H9 (cell line): ENCODE data around the gene KRT80. TPM values are rescaled to one million over a fixed set of nuclear protein-coding genes. Genes with fewer than 3 reads are reported as not detected.

Source experiments
- DNase-seq: peaks from one replicate; pipeline ENCODE4 v3.0.0-alpha.2; 2017
- H2AFZ ChIP-seq: one replicate; pipeline ENCODE4 v1.6.1; 2013; ENCODE audit warnings: mild to moderate bottlenecking, low read length, control low read depth, moderate library complexity
- H2AK5ac ChIP-seq: 2 replicates; pipeline ENCODE4 v1.6.1; 2013; ENCODE audit warnings: low read length, control low read depth, mixed read lengths; ENCODE audit not compliant: insufficient read length
- H2BK120ac ChIP-seq: one replicate; pipeline ENCODE4 v1.6.1; 2013; ENCODE audit warnings: low read depth, mild to moderate bottlenecking, low read length, control low read depth, inconsistent platforms; ENCODE audit not compliant: poor library complexity, severe bottlenecking
- H2BK12ac ChIP-seq: 2 replicates; pipeline ENCODE4 v1.6.1; 2013; ENCODE audit warnings: low read length, control low read depth, mixed read lengths, low read depth; ENCODE audit not compliant: insufficient read length
- H2BK15ac ChIP-seq: 2 replicates; pipeline ENCODE4 v1.6.1; 2013; ENCODE audit warnings: low read depth, low read length, control low read depth
- H2BK20ac ChIP-seq: one replicate; pipeline ENCODE4 v1.6.1; 2013; ENCODE audit warnings: low read depth, mild to moderate bottlenecking, low read length, control low read depth, inconsistent platforms; ENCODE audit not compliant: poor library complexity, severe bottlenecking
- H2BK5ac ChIP-seq: 2 replicates; pipeline ENCODE4 v1.6.1; 2013; ENCODE audit warnings: low read length, control low read depth, mixed read lengths; ENCODE audit not compliant: insufficient read length
- H3K14ac ChIP-seq: 2 replicates; pipeline ENCODE4 v1.6.1; 2013; ENCODE audit warnings: low read length, control low read depth; ENCODE audit not compliant: insufficient read depth
- H3K18ac ChIP-seq: 2 replicates; pipeline ENCODE4 v1.6.1; 2013; ENCODE audit warnings: low read depth, mild to moderate bottlenecking, mixed read lengths, low read length, control low read depth; ENCODE audit not compliant: insufficient read length
- H3K23ac ChIP-seq: 2 replicates; pipeline ENCODE4 v1.6.1; 2013; ENCODE audit warnings: low read length, control low read depth, mixed read lengths, low read depth; ENCODE audit not compliant: insufficient read length
- H3K23me2 ChIP-seq: 2 replicates; pipeline ENCODE4 v1.6.1; 2013; ENCODE audit warnings: low read depth, mild to moderate bottlenecking, mixed read lengths, low read length, control low read depth; ENCODE audit not compliant: insufficient read length, poor library complexity, severe bottlenecking
- H3K27ac ChIP-seq: 2 replicates; pipeline ENCODE4 v1.5.1; 2013; ENCODE audit warnings: low read length, control low read depth, mixed read lengths, low read depth; ENCODE audit not compliant: insufficient read length
- H3K27me3 ChIP-seq: 2 replicates; pipeline ENCODE4 v1.6.1; 2013; ENCODE audit warnings: low read length, control low read depth, inconsistent platforms; ENCODE audit not compliant: insufficient read depth
- H3K4ac ChIP-seq: 2 replicates; pipeline ENCODE4 v1.6.1; 2013; ENCODE audit warnings: low read depth, mild to moderate bottlenecking, control low read depth, inconsistent platforms, low read length, moderate library complexity
- H3K4me1 ChIP-seq: 2 replicates; pipeline ENCODE4 v1.6.1; 2013; ENCODE audit warnings: low read length, control low read depth, inconsistent platforms; ENCODE audit not compliant: insufficient read depth
- H3K4me2 ChIP-seq: 2 replicates; pipeline ENCODE4 v1.6.1; 2013; ENCODE audit warnings: low read length, control low read depth, mixed read lengths; ENCODE audit not compliant: insufficient read length, insufficient read depth
- H3K56ac ChIP-seq: 2 replicates; pipeline ENCODE4 v1.6.1; 2013; ENCODE audit warnings: low read depth, mild to moderate bottlenecking, mixed read lengths, low read length, control low read depth; ENCODE audit not compliant: insufficient read length
- H3K79me1 ChIP-seq: 2 replicates; pipeline ENCODE4 v1.6.1; 2013; ENCODE audit warnings: low read depth, mild to moderate bottlenecking, moderate library complexity, low read length, control low read depth, inconsistent platforms; ENCODE audit not compliant: insufficient read depth, poor library complexity, severe bottlenecking
- H3K79me2 ChIP-seq: 2 replicates; pipeline ENCODE4 v1.6.1; 2013; ENCODE audit warnings: low read length, control low read depth, inconsistent platforms; ENCODE audit not compliant: insufficient read depth
- H3K9ac ChIP-seq: 2 replicates; pipeline ENCODE4 v1.6.1; 2013; ENCODE audit warnings: low read length, control low read depth, mixed read lengths; ENCODE audit not compliant: insufficient read length; ENCODE audit errors: extremely low read depth
- H3K9me3 ChIP-seq: one replicate; pipeline ENCODE4 v1.6.1; 2013; ENCODE audit warnings: low read depth, low read length, inconsistent platforms; ENCODE audit not compliant: control insufficient read depth
- H3T11ph ChIP-seq: one replicate; pipeline ENCODE4 v1.6.1; 2013; ENCODE audit warnings: mild to moderate bottlenecking, low read length, control low read depth, inconsistent platforms
- H4K20me1 ChIP-seq: one replicate; pipeline ENCODE4 v1.6.1; 2013; ENCODE audit not compliant: control insufficient read depth, insufficient read length, insufficient read depth
- H4K5ac ChIP-seq: 2 replicates; pipeline ENCODE4 v1.6.1; 2013; ENCODE audit warnings: low read depth, mild to moderate bottlenecking, mixed read lengths, low read length, control low read depth; ENCODE audit not compliant: insufficient read length
- H4K8ac ChIP-seq: replicated peaks from 2 replicates; pipeline ENCODE4 v1.6.1; 2013; ENCODE audit warnings: low read length, control low read depth, mixed read lengths, low read depth; ENCODE audit not compliant: insufficient read length
- H4K91ac ChIP-seq: 2 replicates; pipeline ENCODE4 v1.6.1; 2013; ENCODE audit warnings: low read depth, mild to moderate bottlenecking, moderate library complexity, mixed read lengths, low read length, control low read depth; ENCODE audit not compliant: insufficient read length
- H3K27ac Mint-ChIP-seq, 3 experiments: 2 replicates in 2 of 3; 3 replicates in 1 of 3; pipeline ENCODE4 v1.8.0; 2020 to 2021; ENCODE audit warnings: mixed read lengths in 3 of 3, mild to moderate bottlenecking in 1 of 3, moderate library complexity in 1 of 3
- H3K27me3 Mint-ChIP-seq: 2 replicates; pipeline ENCODE4 v1.8.0; 2021; ENCODE audit warnings: low read depth, mild to moderate bottlenecking, moderate library complexity, mixed read lengths
- H3K36me3 Mint-ChIP-seq, 3 experiments: 2 replicates in 2 of 3; 3 replicates in 1 of 3; pipeline ENCODE4 v1.8.0; 2020 to 2021; ENCODE audit warnings: low read depth in 3 of 3, mixed read lengths in 3 of 3; ENCODE audit not compliant: insufficient read depth in 1 of 3
- H3K4me1 Mint-ChIP-seq, 2 experiments: 2 replicates each; pipeline ENCODE4 v1.8.0; 2020; ENCODE audit warnings: mixed read lengths in 2 of 2
- H3K4me3 Mint-ChIP-seq, 2 experiments: 2 replicates in 1 of 2; 3 replicates in 1 of 2; pipeline ENCODE4 v1.8.0; 2020 to 2021; ENCODE audit warnings: mild to moderate bottlenecking in 2 of 2, mixed read lengths in 2 of 2, moderate library complexity in 1 of 2
- H3K9me3 Mint-ChIP-seq, 2 experiments: 2 replicates in 1 of 2; 3 replicates in 1 of 2; pipeline ENCODE4 v1.8.0; 2020; ENCODE audit warnings: mild to moderate bottlenecking in 2 of 2, mixed read lengths in 2 of 2, moderate library complexity in 1 of 2
- WGBS: extraction: QIAGEN DNeasy Blood & Tissue Kit; methylation state at CpG from one replicate; pipeline ENCODE4 v1.1.7; 2013; ENCODE audit warnings: missing lambda C conversion rate, low lambda C conversion rate, mixed read lengths; ENCODE audit not compliant: insufficient read length; ENCODE audit errors: extremely low coverage; 5-methylcytosine and 5-hydroxymethylcytosine counted together
- total RNA-seq: library from RNA; stranded (reverse); gene quantifications from 2 replicates; pipeline ENCODE4 v1.2.1, GENCODE V29; 2021
- TF ChIP-seq, protein P1 (sequence below): fragments of 200-600 bp; sonication (generic); conservative IDR thresholded peaks from 3 replicates; pipeline ENCODE4 v1.8.0; 2021; ENCODE audit warnings: antibody characterized with exemption, mild to moderate bottlenecking

The KRT80 gene
- total RNA-seq, 1 experiment from 2014 or later, result not detected

DNA sequence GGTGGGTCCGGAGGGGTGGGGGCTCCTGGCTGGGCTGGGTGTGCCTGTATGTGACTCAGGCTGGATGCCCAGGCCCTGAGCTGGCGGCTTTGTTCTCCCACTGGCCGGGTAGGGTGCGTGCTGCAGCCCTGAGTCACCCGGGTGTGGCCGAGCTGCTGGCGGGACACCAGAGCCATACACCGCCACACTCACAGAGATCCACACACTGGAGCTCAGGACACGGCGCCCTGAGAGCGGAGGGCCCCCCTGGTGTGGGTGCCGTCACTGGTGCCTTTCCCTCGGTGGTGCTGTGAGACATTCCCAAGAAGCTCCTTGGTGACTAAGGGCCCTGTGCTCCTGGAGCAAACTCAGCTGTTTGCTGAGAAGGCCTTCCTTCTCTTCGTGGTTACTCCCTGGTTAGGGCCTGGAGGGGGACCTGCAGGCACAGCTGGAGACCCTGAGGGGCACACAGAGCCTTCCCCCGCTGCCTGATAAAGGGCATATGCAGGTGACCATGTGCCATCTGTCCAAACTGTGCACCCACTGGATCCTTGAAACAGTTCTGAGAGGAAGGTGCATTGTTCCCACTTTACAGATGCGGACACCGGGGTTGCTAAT, 44.3 kb downstream of the KRT80 start:
- WGBS, result no CpG with 5 or more reads among the region's 17 CpGs
- no peaks in the 10 kb centered on the region for H3K79me2 ChIP-seq

More for the DNA sequence above, 44.3 kb downstream of the KRT80 start:
- no peaks in the 10 kb centered on the region for H3K27me3 ChIP-seq
- Mint-ChIP-seq H3K9me3 (no peaks in the 10 kb centered on the region; a peak in 1 of 5 replicates), H3K4me1 (peaks cover 22 to 47% of the 10 kb centered on the region in 2 experiments), H3K27ac (peak overlapping the region in 2 of 3 experiments; percentile 40 to 87; a peak in 2 of 7 replicates), H3K36me3 (no peaks in the 10 kb centered on the region), H3K4me3 (no peak overlapping the region), H3K27me3 (no peaks in the 10 kb centered on the region)
- no peak overlapping the region for H2BK5ac ChIP-seq
- H3K4me1 ChIP-seq, result peaks cover 3% of the 10 kb centered on the region; the same call in 1 of the 2 replicates
- H2BK12ac ChIP-seq, result no peak overlapping the region
- H2AK5ac ChIP-seq, result no peak overlapping the region
- TF ChIP-seq, protein P1, sequence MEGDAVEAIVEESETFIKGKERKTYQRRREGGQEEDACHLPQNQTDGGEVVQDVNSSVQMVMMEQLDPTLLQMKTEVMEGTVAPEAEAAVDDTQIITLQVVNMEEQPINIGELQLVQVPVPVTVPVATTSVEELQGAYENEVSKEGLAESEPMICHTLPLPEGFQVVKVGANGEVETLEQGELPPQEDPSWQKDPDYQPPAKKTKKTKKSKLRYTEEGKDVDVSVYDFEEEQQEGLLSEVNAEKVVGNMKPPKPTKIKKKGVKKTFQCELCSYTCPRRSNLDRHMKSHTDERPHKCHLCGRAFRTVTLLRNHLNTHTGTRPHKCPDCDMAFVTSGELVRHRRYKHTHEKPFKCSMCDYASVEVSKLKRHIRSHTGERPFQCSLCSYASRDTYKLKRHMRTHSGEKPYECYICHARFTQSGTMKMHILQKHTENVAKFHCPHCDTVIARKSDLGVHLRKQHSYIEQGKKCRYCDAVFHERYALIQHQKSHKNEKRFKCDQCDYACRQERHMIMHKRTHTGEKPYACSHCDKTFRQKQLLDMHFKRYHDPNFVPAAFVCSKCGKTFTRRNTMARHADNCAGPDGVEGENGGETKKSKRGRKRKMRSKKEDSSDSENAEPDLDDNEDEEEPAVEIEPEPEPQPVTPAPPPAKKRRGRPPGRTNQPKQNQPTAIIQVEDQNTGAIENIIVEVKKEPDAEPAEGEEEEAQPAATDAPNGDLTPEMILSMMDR, result no peak
- no peak overlapping the region for H2BK20ac ChIP-seq
- no peak overlapping the region for H2BK120ac ChIP-seq
- no peaks in the 10 kb centered on the region for H3K23me2 ChIP-seq
- H3K9me3 ChIP-seq, result no peaks in the 10 kb centered on the region
- H3K79me1 ChIP-seq, result no peaks in the 10 kb centered on the region
- H3K9ac ChIP-seq, result no peak overlapping the region
- H4K20me1 ChIP-seq, result no peaks in the 10 kb centered on the region
- peak overlapping the region; percentile 61 for H3K18ac ChIP-seq
- H3K23ac ChIP-seq, result no peak overlapping the region
- peak overlapping the region; percentile 54 for H4K91ac ChIP-seq
- H3K56ac ChIP-seq, result no peak overlapping the region
- peak; percentile 60 for DNase-seq
- no peak overlapping the region for H3T11ph ChIP-seq
- peak overlapping the region; percentile 49; the same call in 1 of the 2 replicates for H3K4ac ChIP-seq
- H3K27ac ChIP-seq, result no peak overlapping the region
- no peak overlapping the region for H4K5ac ChIP-seq
- no peak overlapping the region for H4K8ac ChIP-seq
- no peak overlapping the region for H3K4me2 ChIP-seq
- H2AFZ ChIP-seq, result no peak overlapping the region
- no peak overlapping the region for H2BK15ac ChIP-seq
- H3K14ac ChIP-seq, result peak overlapping the region; percentile 44; the same call in 1 of the 2 replicates
